CD4-positive, alpha-beta T cell treated with Interleukin-17A for 4 hours (primary cell): ENCODE data around the gene KCNV2.

ENCODE experiments used
- DNase-seq: peaks from one replicate; pipeline ENCODE4 v3.0.0-alpha.2; 2020; ENCODE audit warnings: mixed read lengths

KCNV2 gene

DNA sequence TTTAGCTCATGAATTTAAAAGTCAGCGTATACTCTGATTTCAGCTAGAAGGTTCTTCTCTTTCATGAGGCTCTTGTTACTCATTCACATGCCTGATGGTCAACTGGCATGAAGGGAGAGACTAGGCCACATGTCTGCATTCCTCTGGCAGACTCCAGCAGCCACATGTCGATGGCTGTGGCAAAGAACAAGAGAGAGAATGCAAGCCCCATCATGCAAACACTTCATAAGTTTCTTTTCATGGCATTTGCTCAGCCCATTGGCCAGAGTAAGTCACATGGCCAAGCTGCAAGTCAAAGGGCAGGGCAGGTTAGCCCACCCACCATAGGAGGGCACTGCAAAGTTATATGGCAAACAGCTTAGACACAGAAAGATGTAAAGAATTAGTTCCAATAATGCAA lies 5.4 kb downstream of the KCNV2 start:
- DNase-seq: no peak

GRCh38 chr9:2723376-2724065 lies 6.2 kb downstream of the KCNV2 start:
- DNase-seq: no peak

DNA sequence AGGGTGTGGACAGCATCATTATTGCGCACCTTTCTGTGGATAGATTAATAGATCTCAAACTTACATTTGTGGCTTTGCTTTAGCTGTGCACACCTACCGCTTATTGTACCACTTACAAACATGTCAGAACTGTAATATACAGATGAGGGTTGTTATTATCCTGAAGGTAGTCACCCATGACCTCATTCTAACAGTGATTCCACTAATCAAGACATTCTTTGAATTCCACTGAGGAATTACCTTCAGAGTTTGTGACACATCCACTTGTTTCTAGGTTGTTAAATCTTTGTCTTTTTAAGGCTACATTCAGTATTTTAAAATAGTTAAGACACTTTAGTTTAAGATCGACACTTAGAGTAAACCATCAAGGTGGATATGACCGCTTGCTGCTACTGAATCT lies 7.8 kb downstream of the KCNV2 start:
- DNase-seq: no peak

- no peak for DNase-seq
Measured at GRCh38 chr9:2725898-2726649, 8.8 kb downstream of the KCNV2 start.

DNA sequence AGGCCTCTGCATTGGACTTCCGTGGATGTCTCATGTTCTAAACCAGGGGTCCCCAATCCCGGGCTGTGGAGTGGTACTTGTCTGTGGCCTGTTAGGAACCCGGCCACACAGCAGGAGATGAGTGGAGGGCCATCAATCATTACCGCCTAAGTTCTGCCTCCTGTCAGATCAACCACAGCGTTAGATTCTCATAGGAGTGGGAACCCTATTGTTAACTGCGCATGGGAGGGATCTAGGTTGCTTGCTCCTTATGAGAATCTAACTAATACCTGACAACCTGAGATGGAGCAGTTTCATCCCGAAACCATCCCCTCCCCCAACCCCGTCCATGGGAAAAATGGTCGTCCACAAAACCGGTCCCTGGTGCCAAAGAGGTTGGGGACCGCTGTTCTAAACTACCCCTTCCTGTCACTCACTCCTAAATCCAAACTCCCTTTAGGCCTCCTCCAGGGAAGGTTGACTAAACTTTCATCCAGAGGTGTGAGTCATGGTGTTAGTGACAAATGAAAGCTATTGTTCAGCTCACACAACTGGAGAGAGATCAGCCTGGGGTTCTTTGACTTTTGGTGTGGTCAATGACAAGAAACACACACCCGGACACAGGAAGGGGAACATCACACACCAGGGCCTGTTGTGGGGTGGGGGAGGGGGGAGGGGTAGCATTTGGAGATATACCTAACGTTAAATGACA lies 9.5 kb downstream of the KCNV2 start:
- no peak for DNase-seq

DNA sequence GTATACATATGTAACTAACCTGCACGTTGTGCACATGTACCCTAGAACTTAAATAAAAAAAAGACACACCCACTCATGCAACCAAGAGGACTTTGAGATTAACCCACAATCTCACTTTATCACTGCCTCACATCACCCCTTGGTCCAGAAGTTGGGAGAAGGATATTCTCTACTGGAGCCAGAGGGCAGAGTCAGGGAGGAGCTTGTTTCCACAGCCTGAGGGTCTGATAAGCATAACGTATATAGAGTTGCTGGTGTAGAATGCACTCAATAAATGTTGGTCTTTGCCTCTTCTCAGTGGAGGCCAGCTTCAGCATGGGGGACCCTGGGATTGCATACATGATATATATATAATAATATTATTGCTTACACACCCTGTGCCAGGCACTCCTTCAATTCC lies 10.1 kb downstream of the KCNV2 start:
- no peak for DNase-seq

DNA sequence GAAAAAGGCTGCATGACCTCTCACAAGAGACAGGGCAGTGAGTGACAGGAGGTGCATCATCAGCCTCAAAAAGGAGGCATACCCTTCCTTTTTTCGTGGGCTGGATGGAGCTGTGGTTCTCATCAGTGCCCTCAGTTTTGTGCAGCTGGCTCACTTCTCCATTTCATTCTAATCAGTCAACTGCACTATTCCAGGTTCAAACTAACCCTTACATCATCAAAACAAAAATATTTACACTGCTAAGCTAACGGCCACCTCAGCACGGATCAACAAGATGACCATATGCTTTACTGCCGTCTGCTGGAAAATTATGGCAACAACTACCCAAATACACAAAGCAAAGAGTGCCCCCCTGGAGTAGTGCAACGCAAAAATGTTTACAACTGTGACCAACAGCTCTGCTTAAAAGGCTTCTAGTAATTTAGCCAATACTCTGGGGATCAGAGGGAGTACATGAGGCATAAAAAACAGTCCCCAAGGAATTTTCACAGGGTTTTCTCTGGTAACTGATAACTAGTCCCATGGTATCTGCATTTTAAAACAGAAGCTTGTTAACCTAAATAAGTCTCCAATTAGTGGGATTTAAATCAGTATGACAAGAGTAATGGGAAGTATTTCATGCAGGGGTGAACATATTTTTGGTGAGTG lies 10.8 kb downstream of the KCNV2 start:
- DNase-seq: no peak

GRCh38 chr9:2729003-2729402 lies 11.7 kb downstream of the KCNV2 start:
- DNase-seq: no peak

DNA sequence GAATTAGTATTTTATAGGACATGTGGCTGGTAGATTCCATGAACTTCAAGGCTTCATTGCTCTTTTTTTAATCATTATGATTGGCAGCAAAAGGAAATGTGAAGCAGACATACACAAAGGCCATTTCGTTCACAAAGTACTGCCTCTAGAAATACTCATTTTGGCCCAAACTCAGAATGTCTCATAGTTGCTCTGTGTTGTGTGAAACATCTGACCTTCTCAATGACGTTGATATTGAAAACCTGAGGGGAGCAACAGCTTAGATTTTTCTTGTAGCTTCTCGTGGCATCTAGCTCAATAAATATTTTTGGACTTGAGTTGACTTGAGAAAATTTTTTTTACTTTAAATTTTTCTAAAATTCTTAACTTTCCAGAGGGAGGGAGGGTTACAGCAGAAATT lies 12.4 kb downstream of the KCNV2 start:
- no peak for DNase-seq

GRCh38 chr9:2730971-2731370 lies 13.7 kb downstream of the KCNV2 start:
- DNase-seq: no peak

GRCh38 chr9:2732492-2732891 lies 15.2 kb downstream of the KCNV2 start:
- DNase-seq: no peak

DNA sequence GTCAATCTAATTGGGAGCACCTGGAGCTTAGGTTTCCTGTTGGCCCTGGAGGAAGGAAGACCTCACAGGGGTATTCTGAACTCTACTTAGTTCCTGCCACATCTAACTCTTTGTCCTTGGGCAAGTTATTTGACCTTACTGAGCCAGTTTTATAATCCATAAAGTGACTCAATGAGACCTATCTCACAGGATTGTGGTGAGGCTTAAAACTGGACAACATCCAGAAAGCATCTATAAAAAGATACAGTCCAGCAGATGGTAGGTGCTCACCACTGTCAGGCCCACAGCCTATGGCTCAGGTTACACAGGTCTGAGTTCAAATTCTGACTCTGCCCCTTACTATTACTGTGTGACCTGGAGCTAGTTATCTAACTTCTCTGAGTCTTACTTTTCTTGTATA lies 23.3 kb downstream of the KCNV2 start:
- DNase-seq: no peak

- DNase-seq: no peak
Measured at GRCh38 chr9:2741441-2742158, 24.3 kb downstream of the KCNV2 start.

DNA sequence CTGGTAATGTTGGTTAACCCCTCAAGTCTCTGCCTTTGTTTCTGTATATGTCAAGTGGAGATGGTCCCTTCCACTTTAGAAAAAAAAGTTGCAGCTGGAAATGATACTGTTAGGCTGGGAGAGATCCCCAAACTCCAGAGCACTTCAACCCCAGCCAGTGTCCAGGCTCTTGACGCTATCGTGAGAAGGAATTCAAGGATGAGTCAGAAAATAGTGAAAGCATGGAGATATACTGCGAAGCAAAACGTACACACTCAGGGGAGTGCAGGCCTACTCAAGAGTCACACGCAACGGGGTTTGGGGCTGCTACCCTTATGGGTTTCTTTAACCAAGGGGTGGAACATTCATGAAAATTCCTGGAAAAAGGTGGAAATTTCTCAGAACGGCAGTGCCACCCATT lies 24.9 kb downstream of the KCNV2 start:
- DNase-seq: no peak

DNA sequence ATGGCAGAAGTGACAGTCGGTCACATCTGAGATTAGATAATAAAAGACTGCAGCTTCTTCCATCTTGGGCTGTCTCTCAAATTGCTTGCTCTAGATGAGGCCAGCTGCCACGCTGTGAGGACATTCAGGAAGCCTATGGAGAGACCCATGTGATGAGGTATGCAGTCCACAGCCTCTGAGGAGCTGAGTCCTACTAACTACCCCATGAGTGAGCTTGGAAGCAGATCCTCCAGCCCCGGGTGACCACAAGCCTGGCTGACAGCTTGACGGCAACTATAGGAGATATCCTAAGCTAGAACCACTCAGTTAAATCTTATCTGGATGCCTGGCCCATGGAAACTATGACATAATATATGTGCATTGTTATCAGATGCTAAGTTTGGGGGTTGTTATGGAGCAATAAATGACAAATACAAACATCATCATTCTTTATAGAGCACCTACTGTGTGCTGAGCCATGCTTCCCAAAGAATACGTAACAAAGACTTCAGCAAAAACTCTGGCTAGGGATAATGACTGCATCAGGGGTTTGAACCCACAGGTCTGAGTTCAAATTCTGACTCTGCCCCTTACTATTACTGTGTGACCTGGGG lies 26.7 kb downstream of the KCNV2 start:
- DNase-seq: no peak

GRCh38 chr9:2745560-2746380 lies 28.5 kb downstream of the KCNV2 start:
- DNase-seq: no peak

GRCh38 chr9:2749485-2749884 lies 32.2 kb downstream of the KCNV2 start:
- DNase-seq: no peak

DNA sequence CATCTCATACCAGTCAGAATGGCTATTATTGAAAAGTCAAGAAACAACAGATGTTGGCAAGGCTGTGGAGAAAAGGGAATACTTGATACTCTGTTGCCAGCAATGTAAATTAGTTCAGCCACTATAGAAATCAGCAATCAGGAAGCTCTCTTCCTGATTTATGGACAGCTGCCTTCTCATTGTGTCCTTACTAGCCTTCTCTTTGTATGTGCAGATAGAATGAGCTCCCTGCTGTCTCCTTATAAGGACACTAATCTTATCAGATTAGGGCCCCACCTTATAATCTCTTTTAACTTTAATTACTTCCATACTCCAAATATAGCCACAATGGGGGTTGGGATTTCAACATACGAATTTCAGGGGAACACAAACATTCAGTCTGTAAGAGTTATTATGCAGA lies 38.0 kb downstream of the KCNV2 start:
- no peak for DNase-seq

DNA sequence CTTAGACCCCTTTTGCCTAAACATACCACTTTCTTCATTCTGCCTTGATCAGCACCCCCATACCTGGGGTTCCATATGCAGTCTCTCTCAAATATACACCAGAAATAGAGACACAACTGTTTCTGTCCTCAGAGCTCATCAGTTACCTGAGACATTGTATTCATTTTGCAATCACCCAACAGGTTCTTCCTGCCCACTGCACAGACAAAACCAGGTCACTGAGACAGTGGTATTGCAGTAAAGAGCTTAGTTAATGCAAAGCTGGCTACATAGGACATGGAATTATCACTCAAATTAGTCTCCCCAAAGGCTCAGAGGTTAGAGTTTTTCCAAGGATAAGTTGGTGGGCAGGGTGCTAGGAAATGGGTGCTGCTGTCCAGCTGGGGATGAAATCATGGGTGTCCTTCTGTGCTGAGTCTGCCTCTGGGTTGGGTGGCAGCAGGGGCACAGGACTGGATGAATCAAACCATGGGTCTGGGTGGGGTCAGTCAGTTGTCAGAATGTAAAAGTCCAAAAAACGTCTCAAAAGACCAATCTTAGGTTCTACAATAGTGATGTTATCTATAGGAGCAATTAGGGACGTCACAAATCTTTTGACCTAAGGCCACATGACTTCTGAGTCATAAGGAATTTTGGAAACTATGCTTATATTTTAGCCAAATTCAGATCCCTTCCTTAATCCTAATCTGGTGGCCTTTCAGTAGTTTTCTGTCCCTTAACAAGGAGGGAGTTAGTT lies 41.0 kb downstream of the KCNV2 start:
- no peak for DNase-seq

DNA sequence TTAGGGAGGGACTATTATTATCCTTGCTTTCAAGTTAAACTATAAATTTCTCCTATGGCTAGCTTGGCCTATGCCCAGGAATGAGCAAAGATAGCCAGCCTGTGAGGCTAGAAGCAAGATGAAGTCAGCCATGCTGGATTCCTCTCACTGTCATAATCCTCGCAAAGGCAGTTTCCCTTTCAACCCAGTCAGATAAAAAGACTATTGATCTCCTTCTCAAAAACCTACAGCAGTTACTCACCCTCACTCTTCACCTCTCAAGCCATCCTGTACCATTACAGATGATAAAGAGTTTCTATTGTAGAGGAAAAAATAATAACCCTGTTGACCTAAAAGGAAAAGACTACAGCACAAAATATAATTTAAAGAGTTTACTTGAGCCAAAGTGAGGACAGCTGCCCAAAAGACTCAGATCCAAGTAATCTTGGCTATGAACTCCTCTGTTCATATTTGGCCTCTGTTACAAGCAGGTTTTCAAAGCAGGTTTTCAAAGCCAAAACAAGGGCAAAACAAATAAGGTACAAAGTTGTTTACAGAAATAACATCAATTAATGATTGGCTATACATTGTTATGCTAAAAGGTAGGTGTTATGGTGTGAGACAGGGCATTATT lies 41.7 kb downstream of the KCNV2 start:
- no peak for DNase-seq
